Nephron progenitor cell (in vitro differentiated cells): ENCODE measurements around the gene TBL1X.
A peak's percentile ranks its signal among the peaks of the same experiment; 100 is the strongest.
"Not testable (repeated sequence)": the region's sequence is repeated elsewhere in the genome, so short reads cannot be mapped to it uniquely, and the experiment has no call there.

Source experiments
- DNase-seq: peaks from one replicate; pipeline ENCODE4 v3.0.0; 2021
- H3K27ac Mint-ChIP-seq: 2 replicates; pipeline ENCODE4 v1.8.0; 2021; ENCODE audit warnings: mild to moderate bottlenecking, moderate library complexity, mixed read lengths
- H3K27me3 Mint-ChIP-seq: 2 replicates; pipeline ENCODE4 v1.8.0; 2021; ENCODE audit warnings: mild to moderate bottlenecking, low read depth, mixed read lengths; ENCODE audit not compliant: poor library complexity
- H3K36me3 Mint-ChIP-seq: 2 replicates; pipeline ENCODE4 v1.8.0; 2021; ENCODE audit warnings: low read depth, mixed read lengths
- H3K4me1 Mint-ChIP-seq: 2 replicates; pipeline ENCODE4 v1.8.0; 2021; ENCODE audit warnings: mixed read lengths
- H3K4me3 Mint-ChIP-seq: 2 replicates; pipeline ENCODE4 v1.8.0; 2021; ENCODE audit warnings: mild to moderate bottlenecking, moderate library complexity, mixed read lengths
- H3K9me3 Mint-ChIP-seq: 2 replicates; pipeline ENCODE4 v1.8.0; 2021; ENCODE audit warnings: mild to moderate bottlenecking, moderate library complexity, mixed read lengths
- TF ChIP-seq, protein P1 (sequence below): fragments of 200-600 bp; sonication (generic); IDR thresholded peaks from 2 replicates; pipeline ENCODE4 v1.5.0; 2021; ENCODE audit warnings: antibody characterized with exemption

TBL1X gene

GRCh38 chrX:9758021-9758638 is 293.3 kb downstream of the TBL1X start:
- H3K4me1 Mint-ChIP-seq = no peaks in the 10 kb centered on the region
- no peak overlapping the region for H3K27ac Mint-ChIP-seq
- TF ChIP-seq, protein P1, sequence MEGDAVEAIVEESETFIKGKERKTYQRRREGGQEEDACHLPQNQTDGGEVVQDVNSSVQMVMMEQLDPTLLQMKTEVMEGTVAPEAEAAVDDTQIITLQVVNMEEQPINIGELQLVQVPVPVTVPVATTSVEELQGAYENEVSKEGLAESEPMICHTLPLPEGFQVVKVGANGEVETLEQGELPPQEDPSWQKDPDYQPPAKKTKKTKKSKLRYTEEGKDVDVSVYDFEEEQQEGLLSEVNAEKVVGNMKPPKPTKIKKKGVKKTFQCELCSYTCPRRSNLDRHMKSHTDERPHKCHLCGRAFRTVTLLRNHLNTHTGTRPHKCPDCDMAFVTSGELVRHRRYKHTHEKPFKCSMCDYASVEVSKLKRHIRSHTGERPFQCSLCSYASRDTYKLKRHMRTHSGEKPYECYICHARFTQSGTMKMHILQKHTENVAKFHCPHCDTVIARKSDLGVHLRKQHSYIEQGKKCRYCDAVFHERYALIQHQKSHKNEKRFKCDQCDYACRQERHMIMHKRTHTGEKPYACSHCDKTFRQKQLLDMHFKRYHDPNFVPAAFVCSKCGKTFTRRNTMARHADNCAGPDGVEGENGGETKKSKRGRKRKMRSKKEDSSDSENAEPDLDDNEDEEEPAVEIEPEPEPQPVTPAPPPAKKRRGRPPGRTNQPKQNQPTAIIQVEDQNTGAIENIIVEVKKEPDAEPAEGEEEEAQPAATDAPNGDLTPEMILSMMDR = no peak
- DNase-seq = no peak
- H3K36me3 Mint-ChIP-seq = peaks cover 11% of the 10 kb centered on the region
- H3K9me3 Mint-ChIP-seq = peaks cover 53% of the 10 kb centered on the region
- no peaks in the 10 kb centered on the region for H3K27me3 Mint-ChIP-seq
- H3K4me3 Mint-ChIP-seq = no peak overlapping the region

DNA sequence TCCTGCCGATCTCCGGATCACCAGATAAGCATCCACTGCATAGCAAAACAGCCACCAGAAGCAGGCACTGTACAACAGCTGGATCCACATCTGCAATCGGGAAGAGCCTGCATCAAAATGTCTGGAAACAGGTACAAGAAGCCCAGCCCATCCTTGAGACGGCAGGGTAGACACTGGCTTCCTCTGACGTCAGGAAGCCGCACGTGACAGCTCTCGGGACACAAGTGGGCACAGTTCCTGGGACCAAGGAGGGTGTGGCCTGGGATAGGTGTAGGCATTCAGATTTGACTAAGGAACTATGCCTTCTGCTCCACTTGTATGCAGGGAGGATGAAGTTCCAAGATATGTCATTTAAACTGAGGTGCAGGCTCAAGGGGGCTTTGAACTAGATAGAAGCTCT is 294.5 kb downstream of the TBL1X start:
- no peak for DNase-seq
- Mint-ChIP-seq H3K27ac (no peak overlapping the region), H3K9me3 (peaks cover 55% of the 10 kb centered on the region), H3K36me3 (peaks cover 15% of the 10 kb centered on the region), H3K4me3 (no peak overlapping the region), H3K27me3 (peaks cover 4% of the 10 kb centered on the region), H3K4me1 (no peaks in the 10 kb centered on the region)
- TF ChIP-seq, protein P1 = no peak

- TF ChIP-seq, protein P1 = no peak
- H3K27ac Mint-ChIP-seq = no peak overlapping the region
- peaks cover 16% of the 10 kb centered on the region for H3K4me1 Mint-ChIP-seq
- peak; percentile 47 for DNase-seq
- H3K4me3 Mint-ChIP-seq = peak overlapping the region; percentile 56
- H3K27me3 Mint-ChIP-seq = peaks cover 11% of the 10 kb centered on the region
- H3K9me3 Mint-ChIP-seq = peaks cover 47% of the 10 kb centered on the region
- peaks cover 4% of the 10 kb centered on the region for H3K36me3 Mint-ChIP-seq
Observed at GRCh38 chrX:9765072-9765736, 300.3 kb downstream of the TBL1X start.

DNA sequence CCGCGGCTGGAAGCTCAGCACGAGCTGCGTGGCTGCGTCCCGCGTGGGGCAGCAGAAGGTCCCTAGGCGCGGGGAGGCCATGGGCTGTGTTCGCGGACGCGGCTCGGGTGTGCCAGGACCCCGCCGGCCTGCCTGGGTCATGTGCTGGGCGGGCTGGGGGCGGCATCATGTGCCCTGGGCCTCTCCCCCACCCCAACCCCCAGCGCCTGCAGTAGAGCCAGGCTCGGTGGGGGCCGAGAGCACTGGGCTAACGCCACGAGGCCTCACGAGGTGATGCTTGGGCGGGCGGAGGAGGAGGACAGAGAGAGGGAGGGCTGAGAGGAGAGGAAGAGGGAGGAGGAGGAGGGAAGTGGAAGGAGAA is 300.9 kb downstream of the TBL1X start, which contains the start of gene GPR143:
Gene GPR143, minus strand, starts transcription at position 111 of the 361 bp plus-strand sequence. Its CDS starts 30 bp downstream, at position 81.
- TF ChIP-seq, protein P1 = no peak
- peak within 1 kb of the TSS; percentile 56 for H3K4me3 Mint-ChIP-seq
- H3K27ac Mint-ChIP-seq = no peak within 1 kb of the TSS
- peaks cover 16% of the 10 kb centered on the region for H3K4me1 Mint-ChIP-seq
- H3K36me3 Mint-ChIP-seq = peaks cover 4% of the 10 kb centered on the region
- DNase-seq = peak; percentile 23
- H3K9me3 Mint-ChIP-seq = peaks cover 48% of the 10 kb centered on the region
- peaks cover 11% of the 10 kb centered on the region for H3K27me3 Mint-ChIP-seq

DNA sequence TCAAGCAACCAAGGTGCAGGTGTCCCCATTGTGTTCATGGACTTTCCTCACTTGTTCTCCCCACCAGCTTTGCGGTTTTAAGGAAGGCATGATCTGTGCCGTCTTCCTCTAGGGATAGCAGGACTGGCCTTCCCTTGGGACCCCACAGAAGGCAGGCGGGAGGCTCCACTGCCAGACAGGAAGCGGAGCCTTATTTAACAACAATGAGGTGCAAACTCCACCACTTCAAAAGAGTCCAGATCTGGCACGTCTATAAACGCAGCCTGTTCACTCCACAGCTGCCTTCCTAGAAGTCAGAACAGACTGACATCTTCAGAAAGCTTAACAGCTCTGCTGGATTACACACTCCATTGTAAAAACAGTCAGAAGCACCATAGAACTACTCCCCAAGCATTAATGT is 302.5 kb downstream of the TBL1X start:
- Mint-ChIP-seq H3K36me3 (peaks cover 4% of the 10 kb centered on the region), H3K27me3 (peaks cover 11% of the 10 kb centered on the region), H3K9me3 (peaks cover 46% of the 10 kb centered on the region), H3K4me1 (peaks cover 16% of the 10 kb centered on the region), H3K4me3 (no peak overlapping the region), H3K27ac (no peak overlapping the region)
- no peak for DNase-seq
- TF ChIP-seq, protein P1 = no peak

- not testable (repeated sequence) for H3K4me3 Mint-ChIP-seq, H3K27me3 Mint-ChIP-seq, DNase-seq, H3K36me3 Mint-ChIP-seq, H3K27ac Mint-ChIP-seq
- H3K4me1 Mint-ChIP-seq = peaks cover 16% of the 10 kb centered on the region
- peaks cover 41% of the 10 kb centered on the region for H3K9me3 Mint-ChIP-seq
Observed at GRCh38 chrX:9768321-9768839, 303.5 kb downstream of the TBL1X start.
